DOHH2 (cell line): ENCODE results near the gene CCR5AS.
"Not testable (repeated sequence)": the region's sequence is repeated elsewhere in the genome, so short reads cannot be mapped to it uniquely, and the experiment has no call there.

ENCODE experiments used
- H3F3A ChIP-seq: fragments of 200-600 bp; sonication (generic), shearing (Covaris generic); 2 replicates; pipeline ENCODE4 v1.6.0; 2016; ENCODE audit warnings: antibody characterized with exemption, mild to moderate bottlenecking; ENCODE audit not compliant: control insufficient read depth, insufficient read depth
- H3K27ac ChIP-seq: fragments of 200-600 bp; sonication (generic); 2 replicates; pipeline ENCODE4 v1.5.1; 2014; ENCODE audit warnings: low read depth, mild to moderate bottlenecking, low read length, moderate library complexity
- H3K27me3 ChIP-seq: fragments of 200-600 bp; sonication (generic); 2 replicates; pipeline ENCODE4 v1.6.1; 2014; ENCODE audit warnings: mild to moderate bottlenecking, low read length, mixed read lengths; ENCODE audit not compliant: control insufficient read depth
- H3K36me3 ChIP-seq: fragments of 200-600 bp; sonication (generic); 2 replicates; pipeline ENCODE4 v1.6.1; 2014; ENCODE audit warnings: mild to moderate bottlenecking, low read length, moderate library complexity, mixed read lengths; ENCODE audit not compliant: control insufficient read depth
- H3K4me1 ChIP-seq: fragments of 200-600 bp; sonication (generic); 2 replicates; pipeline ENCODE4 v1.6.1; 2014; ENCODE audit warnings: mild to moderate bottlenecking, low read length, mixed read lengths; ENCODE audit not compliant: control insufficient read depth
- H3K4me2 ChIP-seq: fragments of 200-600 bp; sonication (generic); 2 replicates; pipeline ENCODE4 v1.6.0; 2014; ENCODE audit warnings: mild to moderate bottlenecking, low read length, moderate library complexity
- H3K4me3 ChIP-seq: fragments of 200-600 bp; sonication (generic); 2 replicates; pipeline ENCODE4 v1.5.1; 2014; ENCODE audit warnings: mild to moderate bottlenecking, low read length, mixed read lengths
- H3K79me2 ChIP-seq: fragments of 200-600 bp; sonication (generic); 2 replicates; pipeline ENCODE4 v1.6.1; 2014; ENCODE audit warnings: mild to moderate bottlenecking, low read length, mixed read lengths; ENCODE audit not compliant: control insufficient read depth
- H3K9me2 ChIP-seq: fragments of 200-600 bp; sonication (generic); replicated peaks from 2 replicates; pipeline ENCODE4 v1.6.1; 2014; ENCODE audit warnings: mild to moderate bottlenecking, low read length, mixed read lengths; ENCODE audit not compliant: control insufficient read depth
- H3K9me3 ChIP-seq: fragments of 200-600 bp; sonication (generic); 2 replicates; pipeline ENCODE4 v1.6.1; 2014; ENCODE audit warnings: antibody characterized with exemption, low read length, mixed read lengths; ENCODE audit not compliant: control insufficient read depth, insufficient read depth
- H4K20me1 ChIP-seq: fragments of 200-600 bp; sonication (generic); 2 replicates; pipeline ENCODE4 v1.6.0; 2014; ENCODE audit warnings: low read depth, mild to moderate bottlenecking, antibody characterized with exemption, low read length, moderate library complexity; ENCODE audit not compliant: control insufficient read depth, insufficient read depth
- CTCF ChIP-seq: fragments of 200-600 bp; sonication (generic); IDR thresholded peaks from one replicate; pipeline ENCODE4 v1.5.1; 2014; ENCODE audit warnings: antibody characterized with exemption, mild to moderate bottlenecking, low read depth, low read length; ENCODE audit not compliant: poor library complexity, severe bottlenecking
- EZH2phosphoT487 ChIP-seq: fragments of 200-600 bp; sonication (generic); IDR thresholded peaks from 2 replicates; pipeline ENCODE4 v1.6.1; 2017; ENCODE audit warnings: borderline replicate concordance, mild to moderate bottlenecking, antibody characterized with exemption, low read length, moderate library complexity, mixed read lengths

The CCR5AS gene

GRCh38 chr3:46337911-46338310, 69.0 kb downstream of the CCR5AS start:
- no peaks in the 10 kb centered on the region for H3K36me3 ChIP-seq

GRCh38 chr3:46335541-46335940, 71.3 kb downstream of the CCR5AS start:
- Histone ChIP-seq H3K27me3 (peaks cover 11% of the 10 kb centered on the region; the same call in 1 of the 2 replicates), H3F3A (no peaks in the 10 kb centered on the region), H3K4me3 (no peak overlapping the region), H3K9me3 (peaks cover 22% of the 10 kb centered on the region; the same call in 1 of the 2 replicates), H3K9me2 (no peaks in the 10 kb centered on the region), H4K20me1 (no peaks in the 10 kb centered on the region), H3K4me1 (no peaks in the 10 kb centered on the region), H3K79me2 (no peaks in the 10 kb centered on the region), H3K36me3 (no peaks in the 10 kb centered on the region), H3K27ac (no peak overlapping the region), H3K4me2 (no peak overlapping the region)
- TF ChIP-seq CTCF (no peak), EZH2phosphoT487 (no peak)

More at GRCh38 chr3:46337911-46338310, 69.0 kb downstream of the CCR5AS start:
- H3F3A ChIP-seq, result no peaks in the 10 kb centered on the region
- H3K9me3 ChIP-seq, result peaks cover 22% of the 10 kb centered on the region; the same call in 1 of the 2 replicates
- peaks cover 11% of the 10 kb centered on the region; the same call in 1 of the 2 replicates for H3K27me3 ChIP-seq
- H3K9me2 ChIP-seq, result no peaks in the 10 kb centered on the region
- H4K20me1 ChIP-seq, result no peaks in the 10 kb centered on the region
- H3K4me1 ChIP-seq, result no peaks in the 10 kb centered on the region
- no peak overlapping the region for H3K27ac ChIP-seq
- H3K4me2 ChIP-seq, result no peak overlapping the region
- H3K4me3 ChIP-seq, result no peak overlapping the region
- no peaks in the 10 kb centered on the region for H3K79me2 ChIP-seq
- TF ChIP-seq EZH2phosphoT487, result no peak
- TF ChIP-seq CTCF, result no peak

GRCh38 chr3:46334741-46335478, 72.0 kb downstream of the CCR5AS start:
- H3K9me3 ChIP-seq, result peaks cover 22% of the 10 kb centered on the region; the same call in 1 of the 2 replicates
- TF ChIP-seq CTCF, result no peak
- no peak for TF ChIP-seq EZH2phosphoT487
- no peaks in the 10 kb centered on the region for H4K20me1 ChIP-seq
- H3K4me3 ChIP-seq, result no peak overlapping the region
- no peak overlapping the region for H3K4me2 ChIP-seq
- H3F3A ChIP-seq, result no peaks in the 10 kb centered on the region
- peaks cover 11% of the 10 kb centered on the region; the same call in 1 of the 2 replicates for H3K27me3 ChIP-seq
- no peaks in the 10 kb centered on the region for H3K9me2 ChIP-seq
- H3K36me3 ChIP-seq, result no peaks in the 10 kb centered on the region
- no peaks in the 10 kb centered on the region for H3K4me1 ChIP-seq
- H3K27ac ChIP-seq, result no peak overlapping the region
- H3K79me2 ChIP-seq, result no peaks in the 10 kb centered on the region

- not testable (repeated sequence) for H3K27me3 ChIP-seq, H3K4me2 ChIP-seq, H3K36me3 ChIP-seq, H3K27ac ChIP-seq, H3F3A ChIP-seq, H3K4me1 ChIP-seq, H4K20me1 ChIP-seq, H3K9me3 ChIP-seq, H3K4me3 ChIP-seq, H3K9me2 ChIP-seq, H3K79me2 ChIP-seq
Observed at GRCh38 chr3:46330676-46331075, 76.2 kb downstream of the CCR5AS start.
